ENCODE data around the gene PHF21B.

The PHF21B gene

DNA sequence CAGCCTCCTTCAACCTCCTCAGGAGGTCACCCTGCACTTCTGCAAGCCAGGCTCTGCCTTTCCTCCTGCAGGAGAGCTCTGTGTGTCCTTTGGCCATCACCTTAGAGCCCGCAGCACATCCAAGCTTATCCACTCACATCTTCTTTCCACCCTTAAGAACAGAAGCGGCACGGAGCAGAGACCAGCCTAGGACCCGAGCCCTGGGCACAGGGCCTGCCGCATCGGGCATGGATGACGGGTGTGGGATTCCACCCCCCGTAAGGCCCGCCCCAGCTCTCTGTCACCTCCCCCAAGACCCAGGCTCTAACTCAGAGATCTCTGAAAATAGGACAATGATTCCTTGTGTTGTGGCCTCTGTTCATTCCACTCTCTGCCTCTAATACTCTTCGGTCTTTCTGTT is 42.1 kb upstream of the PHF21B start:
- no peak for DNase-seq (ENCODE audit: low spot score)
- CTCF ChIA-PET = no interaction called here

GRCh38 chr22:45051419-45051818 is 41.6 kb upstream of the PHF21B start:
- H3K27ac ChIP-seq = no peak overlapping the region
- DNase-seq (ENCODE audit: low spot score) = no peak
- TF ChIP-seq, protein P1, sequence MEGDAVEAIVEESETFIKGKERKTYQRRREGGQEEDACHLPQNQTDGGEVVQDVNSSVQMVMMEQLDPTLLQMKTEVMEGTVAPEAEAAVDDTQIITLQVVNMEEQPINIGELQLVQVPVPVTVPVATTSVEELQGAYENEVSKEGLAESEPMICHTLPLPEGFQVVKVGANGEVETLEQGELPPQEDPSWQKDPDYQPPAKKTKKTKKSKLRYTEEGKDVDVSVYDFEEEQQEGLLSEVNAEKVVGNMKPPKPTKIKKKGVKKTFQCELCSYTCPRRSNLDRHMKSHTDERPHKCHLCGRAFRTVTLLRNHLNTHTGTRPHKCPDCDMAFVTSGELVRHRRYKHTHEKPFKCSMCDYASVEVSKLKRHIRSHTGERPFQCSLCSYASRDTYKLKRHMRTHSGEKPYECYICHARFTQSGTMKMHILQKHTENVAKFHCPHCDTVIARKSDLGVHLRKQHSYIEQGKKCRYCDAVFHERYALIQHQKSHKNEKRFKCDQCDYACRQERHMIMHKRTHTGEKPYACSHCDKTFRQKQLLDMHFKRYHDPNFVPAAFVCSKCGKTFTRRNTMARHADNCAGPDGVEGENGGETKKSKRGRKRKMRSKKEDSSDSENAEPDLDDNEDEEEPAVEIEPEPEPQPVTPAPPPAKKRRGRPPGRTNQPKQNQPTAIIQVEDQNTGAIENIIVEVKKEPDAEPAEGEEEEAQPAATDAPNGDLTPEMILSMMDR (conservative IDR thresholded peaks at IDR 0.05; ENCODE audit: low read depth) = no peak
- CTCF ChIA-PET = no interaction called here
- POLR2A ChIA-PET (ENCODE audit: low non-redundant PET) = no interaction called here

More for the DNA sequence above, 42.1 kb upstream of the PHF21B start:
- TF ChIP-seq, protein P1 (conservative IDR thresholded peaks at IDR 0.05; ENCODE audit: low read depth) = no peak
- POLR2A ChIA-PET (ENCODE audit: low non-redundant PET) = no interaction called here
- H3K27ac ChIP-seq = no peak overlapping the region

GRCh38 chr22:45047260-45047659 is 37.5 kb upstream of the PHF21B start:
- DNase-seq (ENCODE audit: low spot score) = no peak
- CTCF ChIA-PET = no interaction called here
- no peak overlapping the region for H3K27ac ChIP-seq
- TF ChIP-seq, protein P1 (conservative IDR thresholded peaks at IDR 0.05; ENCODE audit: low read depth) = no peak
- POLR2A ChIA-PET (ENCODE audit: low non-redundant PET) = no interaction called here

- no peak for DNase-seq (ENCODE audit: low spot score)
- POLR2A ChIA-PET (ENCODE audit: low non-redundant PET) = no interaction called here
- TF ChIP-seq, protein P1 (conservative IDR thresholded peaks at IDR 0.05; ENCODE audit: low read depth) = no peak
- CTCF ChIA-PET = no interaction called here
- no peak overlapping the region for H3K27ac ChIP-seq
These were observed 35.4 kb upstream of the PHF21B start for GRCh38 chr22:45045208-45045607.

DNA sequence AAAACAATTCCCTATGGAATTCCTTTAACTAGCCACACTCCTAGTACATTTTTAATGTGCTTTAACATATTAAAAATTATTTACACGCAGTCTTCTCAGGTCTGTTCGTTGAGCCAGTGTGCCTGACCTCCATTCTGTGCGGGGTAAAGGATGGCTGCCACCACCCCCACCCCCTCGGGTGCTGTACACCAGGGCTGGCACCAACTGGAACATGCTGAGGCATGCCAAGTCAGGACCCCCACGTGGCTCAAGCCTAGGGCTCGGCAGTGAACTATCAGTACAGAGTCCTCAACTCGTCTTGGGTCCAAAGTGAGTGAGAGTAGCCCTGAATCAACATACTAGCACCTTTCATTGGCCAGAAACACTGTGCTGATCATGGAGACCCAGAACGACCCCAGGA is 32.5 kb upstream of the PHF21B start:
- TF ChIP-seq, protein P1 (conservative IDR thresholded peaks at IDR 0.05; ENCODE audit: low read depth) = no peak
- ChIA-PET CTCF (no interaction called here), POLR2A (ENCODE audit: low non-redundant PET) (no interaction called here)
- no peak for DNase-seq (ENCODE audit: low spot score)
- no peak overlapping the region for H3K27ac ChIP-seq

DNA sequence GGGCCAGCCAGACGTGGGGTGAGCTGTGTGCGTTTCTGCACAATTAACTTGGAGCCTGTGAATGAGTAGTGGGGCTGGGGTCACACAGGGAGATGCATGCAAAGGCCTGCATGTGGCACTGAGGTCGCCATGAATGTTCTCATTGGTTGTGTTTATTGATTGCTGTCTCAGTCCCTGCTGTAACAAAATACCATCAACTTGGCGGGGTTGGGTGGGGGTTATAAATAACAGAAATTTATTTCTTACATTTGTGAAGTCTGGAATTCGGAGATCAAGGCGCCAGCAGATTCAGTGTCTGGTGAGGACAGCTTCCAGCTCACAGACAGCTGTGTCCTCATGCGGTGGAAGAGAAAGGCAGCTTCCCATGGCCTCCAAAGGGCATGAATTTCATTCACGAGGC is 29.3 kb upstream of the PHF21B start:
- H3K27ac ChIP-seq = no peak overlapping the region
- DNase-seq (ENCODE audit: low spot score) = no peak
- POLR2A ChIA-PET (ENCODE audit: low non-redundant PET) = no interaction called here
- CTCF ChIA-PET = interaction anchor here (0.6 to 0.7 kb wide), 2 partner anchors 18 to 249 kb away, joined by 3 read pairs; no protein-coding TSS in a partner anchor
- TF ChIP-seq, protein P1 (conservative IDR thresholded peaks at IDR 0.05; ENCODE audit: low read depth) = no peak

DNA sequence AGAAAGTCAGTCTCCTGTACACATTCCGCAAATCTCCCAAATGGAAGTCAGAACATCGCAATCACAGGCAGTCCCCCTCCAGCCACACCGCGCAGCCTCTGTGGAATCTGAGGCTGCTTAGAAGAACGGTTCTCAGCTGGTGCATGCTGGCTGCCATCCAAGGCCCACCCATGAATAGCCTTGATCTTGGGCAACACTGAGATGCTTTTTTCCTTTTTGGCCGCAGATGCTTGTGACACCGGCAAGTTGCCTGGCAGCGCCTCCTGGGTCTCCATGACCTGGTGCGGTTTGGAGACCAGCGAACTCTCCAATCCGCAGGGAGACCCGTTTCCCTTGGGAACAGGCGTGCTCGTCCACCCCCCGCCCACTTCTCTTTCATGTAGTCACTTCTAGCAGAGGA is 26.3 kb upstream of the PHF21B start:
- H3K27ac ChIP-seq = no peak overlapping the region
- POLR2A ChIA-PET (ENCODE audit: low non-redundant PET) = no interaction called here
- TF ChIP-seq, protein P1 (conservative IDR thresholded peaks at IDR 0.05; ENCODE audit: low read depth) = no peak
- CTCF ChIA-PET = no interaction called here
- no peak for DNase-seq (ENCODE audit: low spot score)
